ENCODE data around the gene LRP1-AS.

LRP1-AS gene

DNA sequence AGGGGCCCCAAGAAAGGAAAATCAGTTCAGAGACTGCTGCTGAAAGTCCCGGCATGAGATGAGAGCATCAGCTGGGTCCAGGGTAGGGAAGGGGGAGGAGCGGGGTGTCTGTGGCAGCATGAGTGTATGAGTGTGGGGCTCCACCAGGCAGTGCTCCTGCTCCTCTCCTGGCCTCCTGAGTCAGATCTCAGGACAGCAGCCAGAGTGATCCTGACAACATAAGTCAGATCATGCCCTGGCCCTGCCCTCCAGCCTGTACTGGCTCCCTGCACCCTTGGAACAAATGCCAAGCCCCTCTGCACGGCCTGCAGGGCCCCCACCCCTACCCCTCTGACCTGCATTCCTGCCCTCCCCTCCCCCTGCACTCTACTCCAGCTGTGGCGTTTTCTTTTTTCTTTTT, 24.2 kb upstream of the LRP1-AS start:
- Histone ChIP-seq H3K4me1 (ENCODE audit: control insufficient read depth in 1 of 2, insufficient read depth in 2 of 2, low read length in 2 of 2) (no peaks in the 10 kb centered on the region), H3K27me3 (ENCODE audit: control insufficient read depth in 1 of 2, insufficient read depth in 2 of 2, low read length in 2 of 2) (no peaks in the 10 kb centered on the region), H3K27ac (ENCODE audit: low read depth, low read length) (no peak overlapping the region), H3K9ac (ENCODE audit: low read depth in 1 of 2, low read length in 2 of 2) (no peak overlapping the region), H3K36me3 (ENCODE audit: control insufficient read depth in 1 of 2, insufficient read depth in 2 of 2, low read length in 2 of 2) (peaks cover 45 to 81% of the 10 kb centered on the region in 2 donors), H3K9me3 (ENCODE audit: control insufficient read depth in 1 of 2, low read length in 2 of 2) (no peaks in the 10 kb centered on the region), H3K4me3 (ENCODE audit: low read depth in 1 of 2, low read length in 2 of 2) (no peak overlapping the region)

DNA sequence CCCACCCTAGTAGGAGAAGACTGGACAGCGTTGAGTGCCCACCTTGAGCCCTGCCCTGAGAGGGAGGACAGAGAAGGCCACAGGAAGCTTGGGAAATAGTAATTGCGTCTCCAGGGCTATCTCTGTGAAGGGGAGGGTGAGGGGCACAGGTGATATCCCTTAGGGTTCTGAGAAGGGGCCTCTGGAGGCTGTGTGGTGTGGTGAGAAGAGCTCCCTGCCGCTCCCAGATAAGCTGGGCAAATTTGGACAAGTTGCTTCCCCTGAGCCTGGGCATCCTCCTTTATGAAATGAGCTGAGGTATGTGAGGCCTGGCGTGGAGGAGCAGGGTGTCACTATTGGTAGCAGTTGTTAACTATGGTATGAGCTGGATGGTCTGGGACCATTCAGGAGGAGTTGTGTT, 23.5 kb upstream of the LRP1-AS start:
- no peaks in the 10 kb centered on the region for H3K9me3 ChIP-seq (ENCODE audit: control insufficient read depth in 1 of 2, low read length in 2 of 2)
- no peak overlapping the region for H3K4me3 ChIP-seq (ENCODE audit: low read depth in 1 of 2, low read length in 2 of 2)
- H3K27ac ChIP-seq (ENCODE audit: low read depth, low read length): no peak overlapping the region
- H3K36me3 ChIP-seq (ENCODE audit: control insufficient read depth in 1 of 2, insufficient read depth in 2 of 2, low read length in 2 of 2): peaks cover 42 to 81% of the 10 kb centered on the region in 2 donors
- no peaks in the 10 kb centered on the region for H3K27me3 ChIP-seq (ENCODE audit: control insufficient read depth in 1 of 2, insufficient read depth in 2 of 2, low read length in 2 of 2)
- H3K4me1 ChIP-seq (ENCODE audit: control insufficient read depth in 1 of 2, insufficient read depth in 2 of 2, low read length in 2 of 2): no peaks in the 10 kb centered on the region
- H3K9ac ChIP-seq (ENCODE audit: low read depth in 1 of 2, low read length in 2 of 2): no peak overlapping the region

DNA sequence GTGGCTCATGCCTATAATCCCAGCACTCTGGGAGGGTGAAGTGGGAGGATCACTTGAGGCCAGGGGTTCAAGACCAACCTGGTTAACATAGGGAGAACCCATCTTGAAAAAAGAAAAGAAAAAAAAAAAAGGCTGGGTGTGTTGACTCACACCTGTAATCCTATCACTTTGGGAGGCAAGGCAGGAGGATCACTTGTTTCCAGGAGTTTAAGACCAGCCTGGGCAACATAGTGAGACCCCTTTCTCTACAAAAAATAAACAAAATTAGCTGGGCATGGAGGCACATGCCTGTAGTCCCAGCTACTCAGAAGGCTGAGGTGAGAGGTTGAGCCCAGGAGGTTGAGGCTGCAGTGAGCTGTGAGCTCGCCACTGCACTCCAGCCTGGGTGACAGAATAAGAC, 23.0 kb upstream of the LRP1-AS start:
- H3K4me3 ChIP-seq (ENCODE audit: low read depth in 1 of 2, low read length in 2 of 2): no peak overlapping the region
- H3K9me3 ChIP-seq (ENCODE audit: control insufficient read depth in 1 of 2, low read length in 2 of 2): no peaks in the 10 kb centered on the region
- peaks cover 45 to 78% of the 10 kb centered on the region in 2 donors for H3K36me3 ChIP-seq (ENCODE audit: control insufficient read depth in 1 of 2, insufficient read depth in 2 of 2, low read length in 2 of 2)
- no peak overlapping the region for H3K9ac ChIP-seq (ENCODE audit: low read depth in 1 of 2, low read length in 2 of 2)
- no peaks in the 10 kb centered on the region for H3K27me3 ChIP-seq (ENCODE audit: control insufficient read depth in 1 of 2, insufficient read depth in 2 of 2, low read length in 2 of 2)
- no peaks in the 10 kb centered on the region for H3K4me1 ChIP-seq (ENCODE audit: control insufficient read depth in 1 of 2, insufficient read depth in 2 of 2, low read length in 2 of 2)
- H3K27ac ChIP-seq (ENCODE audit: low read depth, low read length): no peak overlapping the region

GRCh38 chr12:57169969-57170368, 22.6 kb upstream of the LRP1-AS start:
- H3K4me3 ChIP-seq (ENCODE audit: low read depth in 1 of 2, low read length in 2 of 2): no peak overlapping the region
- no peak overlapping the region for H3K27ac ChIP-seq (ENCODE audit: low read depth, low read length)
- no peak overlapping the region for H3K9ac ChIP-seq (ENCODE audit: low read depth in 1 of 2, low read length in 2 of 2)
- H3K36me3 ChIP-seq (ENCODE audit: control insufficient read depth in 1 of 2, insufficient read depth in 2 of 2, low read length in 2 of 2): peaks cover 45 to 78% of the 10 kb centered on the region in 2 donors
- H3K27me3 ChIP-seq (ENCODE audit: control insufficient read depth in 1 of 2, insufficient read depth in 2 of 2, low read length in 2 of 2): no peaks in the 10 kb centered on the region
- H3K4me1 ChIP-seq (ENCODE audit: control insufficient read depth in 1 of 2, insufficient read depth in 2 of 2, low read length in 2 of 2): no peaks in the 10 kb centered on the region
- H3K9me3 ChIP-seq (ENCODE audit: control insufficient read depth in 1 of 2, low read length in 2 of 2): no peaks in the 10 kb centered on the region

GRCh38 chr12:57169046-57169795, 21.8 kb upstream of the LRP1-AS start:
- Histone ChIP-seq H3K4me1 (ENCODE audit: control insufficient read depth in 1 of 2, insufficient read depth in 2 of 2, low read length in 2 of 2) (no peaks in the 10 kb centered on the region), H3K9ac (ENCODE audit: low read depth in 1 of 2, low read length in 2 of 2) (no peak overlapping the region), H3K27me3 (ENCODE audit: control insufficient read depth in 1 of 2, insufficient read depth in 2 of 2, low read length in 2 of 2) (no peaks in the 10 kb centered on the region), H3K27ac (ENCODE audit: low read depth, low read length) (no peak overlapping the region), H3K9me3 (ENCODE audit: control insufficient read depth in 1 of 2, low read length in 2 of 2) (no peaks in the 10 kb centered on the region), H3K4me3 (ENCODE audit: low read depth in 1 of 2, low read length in 2 of 2) (no peak overlapping the region), H3K36me3 (ENCODE audit: control insufficient read depth in 1 of 2, insufficient read depth in 2 of 2, low read length in 2 of 2) (peaks cover 51 to 79% of the 10 kb centered on the region in 2 donors)

- H3K4me3 ChIP-seq (ENCODE audit: low read depth in 1 of 2, low read length in 2 of 2): no peak overlapping the region
- peaks cover 43 to 70% of the 10 kb centered on the region in 2 donors for H3K36me3 ChIP-seq (ENCODE audit: control insufficient read depth in 1 of 2, insufficient read depth in 2 of 2, low read length in 2 of 2)
- no peak overlapping the region for H3K27ac ChIP-seq (ENCODE audit: low read depth, low read length)
- H3K9me3 ChIP-seq (ENCODE audit: control insufficient read depth in 1 of 2, low read length in 2 of 2): no peaks in the 10 kb centered on the region
- H3K27me3 ChIP-seq (ENCODE audit: control insufficient read depth in 1 of 2, insufficient read depth in 2 of 2, low read length in 2 of 2): no peaks in the 10 kb centered on the region
- H3K4me1 ChIP-seq (ENCODE audit: control insufficient read depth in 1 of 2, insufficient read depth in 2 of 2, low read length in 2 of 2): no peaks in the 10 kb centered on the region
- no peak overlapping the region for H3K9ac ChIP-seq (ENCODE audit: low read depth in 1 of 2, low read length in 2 of 2)
These were observed 20.6 kb upstream of the LRP1-AS start for GRCh38 chr12:57168058-57168457.

DNA sequence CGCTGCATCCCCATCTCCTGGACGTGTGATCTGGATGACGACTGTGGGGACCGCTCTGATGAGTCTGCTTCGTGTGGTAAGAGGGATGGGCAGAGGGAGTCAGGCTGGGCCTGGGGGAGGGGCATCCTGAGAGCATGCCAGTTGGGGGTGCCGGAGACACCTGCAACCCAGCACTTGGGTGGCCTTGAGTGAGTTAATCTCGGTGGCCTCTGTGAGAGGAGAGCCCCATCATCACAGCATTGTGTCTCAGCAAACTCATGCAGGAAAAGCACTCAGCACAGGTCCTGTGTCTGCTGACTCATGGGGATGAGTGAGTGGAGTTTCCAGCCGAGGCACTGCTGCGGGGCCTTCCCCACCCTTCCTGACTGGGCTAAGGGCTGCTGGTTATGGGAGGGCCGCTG, 19.6 kb upstream of the LRP1-AS start:
- no peaks in the 10 kb centered on the region for H3K9me3 ChIP-seq (ENCODE audit: control insufficient read depth in 1 of 2, low read length in 2 of 2)
- no peaks in the 10 kb centered on the region for H3K4me1 ChIP-seq (ENCODE audit: control insufficient read depth in 1 of 2, insufficient read depth in 2 of 2, low read length in 2 of 2)
- H3K4me3 ChIP-seq (ENCODE audit: low read depth in 1 of 2, low read length in 2 of 2): no peak overlapping the region
- peaks cover 46 to 72% of the 10 kb centered on the region in 2 donors for H3K36me3 ChIP-seq (ENCODE audit: control insufficient read depth in 1 of 2, insufficient read depth in 2 of 2, low read length in 2 of 2)
- no peaks in the 10 kb centered on the region for H3K27me3 ChIP-seq (ENCODE audit: control insufficient read depth in 1 of 2, insufficient read depth in 2 of 2, low read length in 2 of 2)
- H3K27ac ChIP-seq (ENCODE audit: low read depth, low read length): no peak overlapping the region
- no peak overlapping the region for H3K9ac ChIP-seq (ENCODE audit: low read depth in 1 of 2, low read length in 2 of 2)

GRCh38 chr12:57165741-57166140, 18.3 kb upstream of the LRP1-AS start:
- Histone ChIP-seq H3K27ac (ENCODE audit: low read depth, low read length) (no peak overlapping the region), H3K36me3 (ENCODE audit: control insufficient read depth in 1 of 2, insufficient read depth in 2 of 2, low read length in 2 of 2) (peaks cover 59 to 84% of the 10 kb centered on the region in 2 donors), H3K4me1 (ENCODE audit: control insufficient read depth in 1 of 2, insufficient read depth in 2 of 2, low read length in 2 of 2) (no peaks in the 10 kb centered on the region), H3K9ac (ENCODE audit: low read depth in 1 of 2, low read length in 2 of 2) (no peak overlapping the region), H3K27me3 (ENCODE audit: control insufficient read depth in 1 of 2, insufficient read depth in 2 of 2, low read length in 2 of 2) (no peaks in the 10 kb centered on the region), H3K9me3 (ENCODE audit: control insufficient read depth in 1 of 2, low read length in 2 of 2) (no peaks in the 10 kb centered on the region), H3K4me3 (ENCODE audit: low read depth in 1 of 2, low read length in 2 of 2) (no peak overlapping the region)

GRCh38 chr12:57164966-57165625, 17.7 kb upstream of the LRP1-AS start:
- no peak overlapping the region for H3K27ac ChIP-seq (ENCODE audit: low read depth, low read length)
- peaks cover 65 to 87% of the 10 kb centered on the region in 2 donors for H3K36me3 ChIP-seq (ENCODE audit: control insufficient read depth in 1 of 2, insufficient read depth in 2 of 2, low read length in 2 of 2)
- no peaks in the 10 kb centered on the region for H3K27me3 ChIP-seq (ENCODE audit: control insufficient read depth in 1 of 2, insufficient read depth in 2 of 2, low read length in 2 of 2)
- H3K4me1 ChIP-seq (ENCODE audit: control insufficient read depth in 1 of 2, insufficient read depth in 2 of 2, low read length in 2 of 2): no peaks in the 10 kb centered on the region
- H3K4me3 ChIP-seq (ENCODE audit: low read depth in 1 of 2, low read length in 2 of 2): no peak overlapping the region
- H3K9me3 ChIP-seq (ENCODE audit: control insufficient read depth in 1 of 2, low read length in 2 of 2): no peaks in the 10 kb centered on the region
- H3K9ac ChIP-seq (ENCODE audit: low read depth in 1 of 2, low read length in 2 of 2): no peak overlapping the region

DNA sequence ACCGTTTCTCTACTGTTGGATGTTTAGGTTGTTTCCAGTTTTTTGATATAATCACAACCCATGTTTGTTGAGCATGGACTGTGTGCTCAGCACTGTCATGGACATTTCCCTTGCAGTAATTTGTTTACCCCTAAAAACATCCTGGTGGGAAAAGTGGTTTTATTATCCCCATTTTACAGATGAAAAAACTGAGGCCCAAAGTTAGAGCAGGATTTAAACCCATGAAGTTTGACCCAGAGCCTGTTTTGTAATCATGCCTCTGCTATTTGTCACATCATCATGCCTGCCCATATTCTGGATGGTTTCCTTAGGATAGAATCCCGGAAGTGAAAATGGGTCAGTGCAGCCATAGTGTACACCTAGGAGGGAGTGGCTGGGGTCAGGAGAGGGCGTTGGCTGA, 17.0 kb upstream of the LRP1-AS start:
- no peaks in the 10 kb centered on the region for H3K27me3 ChIP-seq (ENCODE audit: control insufficient read depth in 1 of 2, insufficient read depth in 2 of 2, low read length in 2 of 2)
- no peak overlapping the region for H3K27ac ChIP-seq (ENCODE audit: low read depth, low read length)
- H3K9ac ChIP-seq (ENCODE audit: low read depth in 1 of 2, low read length in 2 of 2): no peak overlapping the region
- H3K36me3 ChIP-seq (ENCODE audit: control insufficient read depth in 1 of 2, insufficient read depth in 2 of 2, low read length in 2 of 2): peaks cover 69 to 87% of the 10 kb centered on the region in 2 donors
- H3K4me1 ChIP-seq (ENCODE audit: control insufficient read depth in 1 of 2, insufficient read depth in 2 of 2, low read length in 2 of 2): no peaks in the 10 kb centered on the region
- H3K4me3 ChIP-seq (ENCODE audit: low read depth in 1 of 2, low read length in 2 of 2): no peak overlapping the region
- no peaks in the 10 kb centered on the region for H3K9me3 ChIP-seq (ENCODE audit: control insufficient read depth in 1 of 2, low read length in 2 of 2)

Data from duodenal mucosa (tissue), 2 donors.